CD4-positive, alpha-beta T cell treated with Interleukin-10 for 1 hour (primary cell): Measurements from ENCODE around the gene PRMT2.
"Not testable (repeated sequence)": the region's sequence is repeated elsewhere in the genome, so short reads cannot be mapped to it uniquely, and the experiment has no call there.

ENCODE experiments used
- DNase-seq: peaks from one replicate; pipeline ENCODE4 v3.0.0-alpha.2; 2020

Gene PRMT2

GRCh38 chr21:46618738-46619379 lies 16.6 kb upstream of the PRMT2 start:
- DNase-seq: no peak

GRCh38 chr21:46619846-46620245 lies 15.6 kb upstream of the PRMT2 start:
- DNase-seq: no peak

GRCh38 chr21:46620846-46621245 lies 14.6 kb upstream of the PRMT2 start:
- DNase-seq: no peak

- peak; percentile 34 for DNase-seq
Observed at GRCh38 chr21:46621457-46622182, 13.9 kb upstream of the PRMT2 start.

GRCh38 chr21:46622226-46622625 lies 13.2 kb upstream of the PRMT2 start:
- peak; percentile 76 for DNase-seq

GRCh38 chr21:46624050-46624449 lies 11.4 kb upstream of the PRMT2 start:
- DNase-seq: no peak

GRCh38 chr21:46625759-46626158 lies 9.7 kb upstream of the PRMT2 start:
- DNase-seq: no peak

- peak; percentile 57 for DNase-seq
Observed at GRCh38 chr21:46626536-46626935, 8.9 kb upstream of the PRMT2 start.

- DNase-seq: no peak
Observed at GRCh38 chr21:46626975-46627501, 8.4 kb upstream of the PRMT2 start.

GRCh38 chr21:46627726-46628125 lies 7.7 kb upstream of the PRMT2 start:
- no peak for DNase-seq

- DNase-seq: no peak
Observed at GRCh38 chr21:46628868-46629267, 6.6 kb upstream of the PRMT2 start.

- DNase-seq: not testable (repeated sequence)
Observed at GRCh38 chr21:46630915-46631314, 4.6 kb upstream of the PRMT2 start.

GRCh38 chr21:46633566-46633965 lies 1.9 kb upstream of the PRMT2 start:
- peak; percentile 66 for DNase-seq

GRCh38 chr21:46634427-46634826 lies 1.0 kb upstream of the PRMT2 start:
- DNase-seq: peak; percentile 11

- DNase-seq: peak; percentile 71
Observed at GRCh38 chr21:46634966-46635323, 529 bp upstream of the PRMT2 start.

- DNase-seq: no peak
Observed at GRCh38 chr21:46636181-46636512, 673 bp downstream of the PRMT2 start.

- peak; percentile 23 for DNase-seq
Observed at GRCh38 chr21:46636550-46637285, 1.2 kb downstream of the PRMT2 start.

- DNase-seq: peak; percentile 24
Observed at GRCh38 chr21:46637952-46638746, 2.7 kb downstream of the PRMT2 start.

- DNase-seq: peak; percentile 37
Observed at GRCh38 chr21:46639489-46640386, 4.3 kb downstream of the PRMT2 start.

- DNase-seq: no peak
Observed at GRCh38 chr21:46641656-46642055, 6.2 kb downstream of the PRMT2 start.

GRCh38 chr21:46643379-46644177 lies 8.1 kb downstream of the PRMT2 start:
- no peak for DNase-seq
